Suprapubic skin (tissue), 4 donors: Measurements from ENCODE around the gene ADD2.

ENCODE experiments used
- CTCF ChIP-seq, 2 donors: fragments of 200-600 bp in 1 of 2; fragments of 450-650 bp in 1 of 2; sonication (generic) in 1 of 2; IDR thresholded peaks; one replicate each; pipeline ENCODE4 v1.5.1; 2016 to 2019; ENCODE audit warnings: antibody characterized with exemption in 2 of 2, mild to moderate bottlenecking in 1 of 2, moderate library complexity in 1 of 2
- EP300 ChIP-seq: sonication (generic); formaldehyde crosslinking; IDR thresholded peaks from one replicate; pipeline ENCODE4 v1.6.1; 2017; ENCODE audit warnings: antibody characterized with exemption
- POLR2A ChIP-seq, 2 donors: fragments of 450-650 bp; IDR thresholded peaks; one replicate each; pipeline ENCODE4 v1.6.1; 2017; ENCODE audit warnings: antibody characterized with exemption in 2 of 2, mild to moderate bottlenecking in 2 of 2, moderate library complexity in 2 of 2
- POLR2AphosphoS5 ChIP-seq, 3 donors: sonication (generic); formaldehyde crosslinking; IDR thresholded peaks; one replicate each; pipeline ENCODE4 v1.6.1; 2017; ENCODE audit warnings: antibody characterized with exemption in 3 of 3

GRCh38 chr2:70716951-70717350, 51.0 kb downstream of the ADD2 start:
- TF ChIP-seq CTCF (IDR thresholded peaks at IDR 0.05) (no peak), POLR2AphosphoS5 (IDR thresholded peaks at IDR 0.05) (no peak), EP300 (no peak), POLR2A (IDR thresholded peaks at IDR 0.05) (no peak)
